Measurements from ENCODE around the gene IFNL3.

- TF ChIP-seq CTCF (conservative IDR thresholded peaks at IDR 0.05 in 1 of 2, IDR thresholded peaks at IDR 0.05 in 1 of 2; ENCODE audit: low read depth in 1 of 2, low read length in 2 of 2) (no peak), EZH2 (IDR thresholded peaks at IDR 0.05; ENCODE audit: low read length, missing control alignments) (peak; percentile 30)
Measured at GRCh38 chr19:39194832-39195542, 49.8 kb downstream of the IFNL3 start.

Data from fibroblast of lung (primary cell).